Stimulated activated CD4-positive, alpha-beta T cell treated with anti-CD3 and anti-CD28 coated beads, Interleukin-15, amount 100 ng/mL, for 48 hours (primary cell): ENCODE data around the gene ITGB8.
"Not testable (repeated sequence)": the region's sequence is repeated elsewhere in the genome, so short reads cannot be mapped to it uniquely, and the experiment has no call there.

ENCODE experiments used
- DNase-seq, 2 donors: peaks; one replicate each; pipeline ENCODE4 v3.0.0-alpha.2; 2020; ENCODE audit warnings: low read depth in 2 of 2

Gene ITGB8

GRCh38 chr7:20381406-20382034 is 50.8 kb downstream of the ITGB8 start:
- no peak for DNase-seq

- no peak for DNase-seq
These were observed 52.7 kb downstream of the ITGB8 start for GRCh38 chr7:20383351-20383750.

- no peak for DNase-seq
These were observed 54.4 kb downstream of the ITGB8 start for GRCh38 chr7:20385126-20385525.

- no peak for DNase-seq
These were observed 57.4 kb downstream of the ITGB8 start for GRCh38 chr7:20388084-20388483.

- not testable (repeated sequence) for DNase-seq
These were observed 58.5 kb downstream of the ITGB8 start for GRCh38 chr7:20389192-20389591.

GRCh38 chr7:20393021-20393610 is 62.4 kb downstream of the ITGB8 start:
- DNase-seq, result no peak

GRCh38 chr7:20393616-20394015 is 62.9 kb downstream of the ITGB8 start:
- DNase-seq, result no peak

GRCh38 chr7:20394284-20394683 is 63.6 kb downstream of the ITGB8 start:
- DNase-seq, result no peak

- no peak for DNase-seq
These were observed 64.4 kb downstream of the ITGB8 start for GRCh38 chr7:20395104-20395503.

GRCh38 chr7:20395511-20395910 is 64.8 kb downstream of the ITGB8 start:
- no peak for DNase-seq

- DNase-seq, result no peak
These were observed 68.8 kb downstream of the ITGB8 start for GRCh38 chr7:20399521-20399920.

- DNase-seq, result no peak
These were observed 71.4 kb downstream of the ITGB8 start for GRCh38 chr7:20401861-20402746.

- DNase-seq, result no peak
These were observed 72.1 kb downstream of the ITGB8 start for GRCh38 chr7:20402747-20403230.

GRCh38 chr7:20403331-20403730 is 72.6 kb downstream of the ITGB8 start:
- DNase-seq, result no peak

GRCh38 chr7:20404320-20404719 is 73.6 kb downstream of the ITGB8 start:
- no peak for DNase-seq

GRCh38 chr7:20407585-20408466 is 77.1 kb downstream of the ITGB8 start:
- DNase-seq, result no peak

- no peak for DNase-seq
These were observed 77.7 kb downstream of the ITGB8 start for GRCh38 chr7:20408467-20408826.

- no peak for DNase-seq
These were observed 79.3 kb downstream of the ITGB8 start for GRCh38 chr7:20409961-20410360.

GRCh38 chr7:20411372-20411771 is 80.7 kb downstream of the ITGB8 start:
- no peak for DNase-seq

- DNase-seq, result no peak
These were observed 81.3 kb downstream of the ITGB8 start for GRCh38 chr7:20412032-20412431.

GRCh38 chr7:20417260-20417659 is 86.6 kb downstream of the ITGB8 start:
- no peak for DNase-seq
